Transverse colon (tissue), 4 donors: Measurements from ENCODE around the gene IL22RA1. TPM values are rescaled to one million over a fixed set of nuclear protein-coding genes. Genes with fewer than 3 reads are reported as not detected.

Source experiments
- DNase-seq: peaks from one replicate; pipeline ENCODE4 v3.0.0-alpha.2; 2019
- H3K27ac ChIP-seq, 4 donors: fragments of 200-600 bp; sonication (generic); 2 replicates each; pipeline ENCODE4 v1.5.1; 2016 to 2018; ENCODE audit warnings: inconsistent platforms in 4 of 4
- H3K27me3 ChIP-seq: fragments of 200-600 bp; sonication (generic); 2 replicates; pipeline ENCODE4 v1.5.1; 2017; ENCODE audit warnings: inconsistent platforms
- H3K36me3 ChIP-seq, 4 donors: fragments of 200-600 bp; sonication (generic); 2 replicates each; pipeline ENCODE4 v1.5.1; 2017 to 2019; ENCODE audit warnings: inconsistent platforms in 4 of 4
- H3K4me1 ChIP-seq, 4 donors: fragments of 200-600 bp; sonication (generic); 2 replicates each; pipeline ENCODE4 v1.5.1; 2017 to 2020; ENCODE audit warnings: inconsistent platforms in 4 of 4
- H3K4me3 ChIP-seq, 4 donors: fragments of 200-600 bp; sonication (generic); 1 replicate in 1 of 4; 2 replicates in 3 of 4; pipeline versions ENCODE4 v1.5.1 to v1.6.1; 2017 to 2019; ENCODE audit warnings: inconsistent platforms in 4 of 4
- H3K9me3 ChIP-seq, 2 donors: fragments of 200-600 bp; sonication (generic); 2 replicates each; pipeline ENCODE4 v1.5.1; 2017 to 2019; ENCODE audit warnings: inconsistent platforms in 2 of 2
- EP300 ChIP-seq: sonication (generic); formaldehyde crosslinking; IDR thresholded peaks from one replicate; pipeline ENCODE4 v1.6.1; 2017; ENCODE audit warnings: antibody characterized with exemption, low read depth
- POLR2A ChIP-seq: fragments of 450-650 bp; IDR thresholded peaks from one replicate; pipeline ENCODE4 v1.6.1; 2016; ENCODE audit warnings: antibody characterized with exemption, mild to moderate bottlenecking, moderate library complexity
- POLR2AphosphoS5 ChIP-seq, 3 donors: sonication (generic); formaldehyde crosslinking; IDR thresholded peaks; one replicate each; pipeline ENCODE4 v1.6.1; 2016; ENCODE audit warnings: antibody characterized with exemption in 3 of 3
- WGBS, 2 donors: methylation state at CpG; one replicate each; pipeline ENCODE4 v1.1.5; 2018; ENCODE audit warnings: low coverage in 1 of 2; 5-methylcytosine and 5-hydroxymethylcytosine counted together
- in situ Hi-C, 4 donors: fragments of 200-750 bp; cut with MboI; loops; one replicate each; pipeline versions ENCODE4 v1.15.0 to v1.15.1; 2017; ENCODE audit warnings: low sequenced_read_pairs in 3 of 4, low pct_ligation_motif_present in 1 of 4, low pct_unique_long_range_greater_than_20kb in 1 of 4
- intact Hi-C: fragments of 100-400 bp; cut with DNase I; formaldehyde crosslinking; loops from one replicate; pipeline ENCODE4 v1.15.1; 2023; ENCODE audit warnings: low total_unique reads
- total RNA-seq, 4 donors: library from RNA; depleted of rRNA; stranded (reverse); fragments of >200 nt; gene quantifications; one replicate each; pipeline ENCODE4 v1.1.0, GENCODE V29; 2016
- TF ChIP-seq, protein P1 (sequence below), 5 experiments: fragments of 200-600 bp in 3 of 5; fragments of 450-650 bp in 2 of 5; sonication (generic) in 3 of 5; IDR thresholded peaks; 1 replicate in 2 of 5; 2 replicates in 3 of 5; pipeline ENCODE4 v1.5.1; 2016 to 2017; ENCODE audit warnings: antibody characterized with exemption in 5 of 5, inconsistent platforms in 3 of 5, mild to moderate bottlenecking in 2 of 5, moderate library complexity in 1 of 5

IL22RA1 gene
- total RNA-seq, 4 donors from 2014 or later, result 4.4 to 29.2 (median 27.3) TPM

DNA sequence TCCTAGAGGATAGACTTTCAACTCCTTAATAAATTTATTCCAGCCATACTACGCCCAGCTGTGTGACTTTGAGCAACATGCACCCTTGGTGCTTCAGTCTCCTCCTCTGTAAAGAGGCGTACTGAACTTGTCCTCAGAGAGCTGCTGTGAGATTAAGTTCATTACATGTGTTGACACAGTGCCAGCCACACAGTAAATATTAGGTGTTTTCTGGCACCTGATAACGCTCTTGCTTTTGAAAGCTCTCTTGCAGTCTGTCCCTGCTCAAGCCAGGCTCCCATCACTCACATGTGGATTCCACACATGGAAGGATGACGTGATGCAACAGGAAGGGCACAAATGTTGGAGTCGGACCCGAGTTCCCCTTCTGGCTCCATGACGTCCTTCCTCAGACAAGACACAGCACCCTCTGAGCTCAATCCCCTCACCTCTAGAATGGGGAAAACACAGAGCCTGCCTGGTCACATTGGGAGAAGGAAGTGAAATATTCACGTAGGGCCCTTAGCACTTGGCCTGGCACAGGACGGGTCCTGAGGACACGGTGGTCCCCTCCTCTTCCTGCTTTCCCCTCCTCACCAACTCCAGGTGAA lies 36.4 kb upstream of the IL22RA1 start:
- H3K36me3 ChIP-seq, result no peaks in the 10 kb centered on the region
- no peak overlapping the region for H3K4me3 ChIP-seq
- in situ Hi-C loops (no loop called here), intact Hi-C loops (no loop called here)
- no peaks in the 10 kb centered on the region for H3K9me3 ChIP-seq
- DNase-seq, result no peak
- no peaks in the 10 kb centered on the region for H3K27me3 ChIP-seq
- 87 to 89% methylated on average over 3 to 10 of the region's 10 CpGs for WGBS, 2 donors
- peaks cover 0 to 6% (median 0%) of the 10 kb centered on the region in 4 donors for H3K4me1 ChIP-seq
- no peak overlapping the region for H3K27ac ChIP-seq
- TF ChIP-seq POLR2AphosphoS5 (IDR thresholded peaks at IDR 0.05), result no peak
- TF ChIP-seq POLR2A, result no peak
- TF ChIP-seq, protein P1, sequence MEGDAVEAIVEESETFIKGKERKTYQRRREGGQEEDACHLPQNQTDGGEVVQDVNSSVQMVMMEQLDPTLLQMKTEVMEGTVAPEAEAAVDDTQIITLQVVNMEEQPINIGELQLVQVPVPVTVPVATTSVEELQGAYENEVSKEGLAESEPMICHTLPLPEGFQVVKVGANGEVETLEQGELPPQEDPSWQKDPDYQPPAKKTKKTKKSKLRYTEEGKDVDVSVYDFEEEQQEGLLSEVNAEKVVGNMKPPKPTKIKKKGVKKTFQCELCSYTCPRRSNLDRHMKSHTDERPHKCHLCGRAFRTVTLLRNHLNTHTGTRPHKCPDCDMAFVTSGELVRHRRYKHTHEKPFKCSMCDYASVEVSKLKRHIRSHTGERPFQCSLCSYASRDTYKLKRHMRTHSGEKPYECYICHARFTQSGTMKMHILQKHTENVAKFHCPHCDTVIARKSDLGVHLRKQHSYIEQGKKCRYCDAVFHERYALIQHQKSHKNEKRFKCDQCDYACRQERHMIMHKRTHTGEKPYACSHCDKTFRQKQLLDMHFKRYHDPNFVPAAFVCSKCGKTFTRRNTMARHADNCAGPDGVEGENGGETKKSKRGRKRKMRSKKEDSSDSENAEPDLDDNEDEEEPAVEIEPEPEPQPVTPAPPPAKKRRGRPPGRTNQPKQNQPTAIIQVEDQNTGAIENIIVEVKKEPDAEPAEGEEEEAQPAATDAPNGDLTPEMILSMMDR (IDR thresholded peaks at IDR 0.05), result no peak
- no peak for TF ChIP-seq EP300

DNA sequence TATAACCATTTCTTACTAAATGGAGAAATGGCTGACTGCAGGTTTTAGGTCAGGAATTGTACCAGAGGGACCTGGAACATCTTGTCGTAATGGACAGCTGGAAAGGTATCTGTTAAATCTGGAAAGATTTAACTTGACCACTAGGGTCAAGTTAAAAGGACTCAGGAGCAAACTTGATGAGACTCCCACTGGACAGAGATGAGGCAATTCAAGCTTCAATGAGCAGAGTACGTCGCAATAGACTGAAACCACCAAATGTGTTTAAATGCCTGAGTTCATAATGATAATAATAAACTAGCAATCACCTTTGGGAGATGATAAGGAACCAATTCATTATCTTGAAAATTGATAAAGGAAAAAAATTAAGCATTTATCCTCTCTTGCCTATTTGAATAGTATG lies 35.5 kb upstream of the IL22RA1 start:
- Histone ChIP-seq H3K27me3 (no peaks in the 10 kb centered on the region), H3K36me3 (no peaks in the 10 kb centered on the region), H3K9me3 (no peaks in the 10 kb centered on the region), H3K4me1 (peaks cover 0 to 6% (median 0%) of the 10 kb centered on the region in 4 donors), H3K4me3 (no peak overlapping the region), H3K27ac (no peak overlapping the region)
- intact Hi-C loops, result no loop called here
- in situ Hi-C loops, result no loop called here
- 83 to 90% methylated on average over 2 to 3 of the region's 3 CpGs for WGBS, 2 donors
- DNase-seq, result no peak
- TF ChIP-seq, protein P1 (IDR thresholded peaks at IDR 0.05), result no peak
- TF ChIP-seq EP300 (no peak), POLR2A (no peak), POLR2AphosphoS5 (IDR thresholded peaks at IDR 0.05) (no peak)

DNA sequence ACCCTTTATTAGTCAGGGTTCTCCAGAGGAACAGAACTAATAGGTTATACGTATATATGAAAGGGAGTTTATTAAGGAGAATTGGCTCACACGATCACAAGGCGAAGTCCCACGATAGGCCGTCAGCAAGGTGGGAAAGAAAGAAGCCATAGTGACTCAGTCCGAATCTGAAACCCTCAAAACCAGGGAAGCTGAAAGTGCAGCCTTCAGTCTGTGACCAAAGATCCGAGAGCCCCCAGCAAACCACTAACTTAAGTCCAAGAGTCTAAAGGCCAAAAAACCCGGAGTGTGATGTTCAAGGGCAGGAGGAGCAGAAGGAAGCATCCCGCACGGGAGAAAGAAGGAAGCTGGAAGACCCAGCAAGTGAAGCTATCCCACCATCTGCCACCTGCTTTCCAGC lies 34.2 kb upstream of the IL22RA1 start:
- H3K9me3 ChIP-seq, result no peaks in the 10 kb centered on the region
- no peaks in the 10 kb centered on the region for H3K36me3 ChIP-seq
- intact Hi-C loops (no loop called here), in situ Hi-C loops (no loop called here)
- no peak overlapping the region for H3K27ac ChIP-seq
- TF ChIP-seq POLR2AphosphoS5 (IDR thresholded peaks at IDR 0.05) (no peak), POLR2A (no peak)
- 82 to 100% methylated on average over 2 to 10 of the region's 10 CpGs for WGBS, 2 donors
- no peaks in the 10 kb centered on the region for H3K27me3 ChIP-seq
- no peak overlapping the region for H3K4me3 ChIP-seq
- peaks cover 0 to 6% (median 0%) of the 10 kb centered on the region in 4 donors for H3K4me1 ChIP-seq
- no peak for DNase-seq

DNA sequence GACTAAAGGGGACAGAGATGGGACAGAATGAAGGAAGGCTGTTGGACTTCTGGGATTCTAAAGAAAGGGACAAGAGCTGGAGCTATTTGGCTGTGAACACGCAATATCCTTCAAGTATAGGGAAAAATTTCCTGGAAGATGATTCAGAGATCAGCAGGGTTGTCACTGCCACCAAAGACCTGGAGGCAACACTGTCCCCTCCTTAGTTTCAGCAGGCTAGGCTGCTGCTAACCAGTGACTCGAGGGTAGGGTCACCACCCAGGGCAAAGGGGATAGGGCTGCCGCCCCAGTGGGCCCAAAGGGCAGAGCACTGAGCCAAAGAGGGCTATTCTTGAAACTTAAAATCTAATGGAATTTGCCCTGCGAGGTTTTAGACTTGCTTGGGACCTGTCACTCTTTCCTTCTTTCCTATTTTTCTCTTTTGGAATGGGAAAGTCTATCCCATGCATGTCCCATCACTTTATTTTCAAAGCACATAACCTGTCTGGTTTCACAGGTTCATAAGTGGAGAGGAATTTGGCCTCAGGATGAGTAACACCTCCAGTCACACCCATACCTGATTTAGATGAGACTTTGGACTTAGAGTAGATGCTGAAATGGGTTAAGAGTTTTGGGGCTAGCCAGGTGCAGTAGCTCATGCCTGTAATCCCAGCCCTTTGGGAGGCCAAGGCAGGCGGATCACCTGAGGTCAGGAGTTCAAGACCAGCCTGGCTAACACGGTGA lies 32.3 kb upstream of the IL22RA1 start:
- TF ChIP-seq POLR2AphosphoS5 (IDR thresholded peaks at IDR 0.05) (no peak), POLR2A (no peak), EP300 (no peak)
- TF ChIP-seq, protein P1 (IDR thresholded peaks at IDR 0.05), result no peak
- no peak for DNase-seq
- Histone ChIP-seq H3K36me3 (no peaks in the 10 kb centered on the region), H3K4me3 (no peak overlapping the region), H3K9me3 (no peaks in the 10 kb centered on the region), H3K4me1 (peaks cover 0 to 6% (median 0%) of the 10 kb centered on the region in 4 donors), H3K27ac (peak overlapping the region in 2 of 4 donors; percentile 14 to 18), H3K27me3 (no peaks in the 10 kb centered on the region)
- 76 to 79% methylated on average over 4 to 6 of the region's 6 CpGs for WGBS, 2 donors
- intact Hi-C loops (no loop called here), in situ Hi-C loops (no loop called here)
